ENCODE results near the gene SCMH1.

DNA sequence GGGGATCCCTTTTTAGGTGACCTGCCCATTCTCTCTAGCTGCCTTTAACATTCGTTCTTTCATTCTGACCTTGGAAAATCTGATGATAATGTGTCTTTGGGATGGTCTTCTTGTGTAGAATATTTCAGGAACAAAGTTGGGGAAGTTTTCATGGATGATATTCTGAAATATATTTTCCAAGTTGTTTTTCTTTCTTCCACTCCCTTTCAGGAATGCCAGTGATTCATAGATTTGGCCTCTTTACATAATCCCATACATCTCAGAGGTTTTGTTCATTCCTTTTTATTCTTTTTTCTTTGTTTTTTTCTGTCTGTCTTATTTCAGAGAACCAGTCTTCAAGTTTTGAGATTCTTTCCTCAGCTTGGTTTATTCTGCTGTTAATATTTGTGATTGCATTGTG, 13.9 kb upstream of the SCMH1 start:
- TF ChIP-seq ETV6 (CRISPR knock-in tag; IDR thresholded peaks at IDR 0.05), result no peak
- TF ChIP-seq, protein P1, sequence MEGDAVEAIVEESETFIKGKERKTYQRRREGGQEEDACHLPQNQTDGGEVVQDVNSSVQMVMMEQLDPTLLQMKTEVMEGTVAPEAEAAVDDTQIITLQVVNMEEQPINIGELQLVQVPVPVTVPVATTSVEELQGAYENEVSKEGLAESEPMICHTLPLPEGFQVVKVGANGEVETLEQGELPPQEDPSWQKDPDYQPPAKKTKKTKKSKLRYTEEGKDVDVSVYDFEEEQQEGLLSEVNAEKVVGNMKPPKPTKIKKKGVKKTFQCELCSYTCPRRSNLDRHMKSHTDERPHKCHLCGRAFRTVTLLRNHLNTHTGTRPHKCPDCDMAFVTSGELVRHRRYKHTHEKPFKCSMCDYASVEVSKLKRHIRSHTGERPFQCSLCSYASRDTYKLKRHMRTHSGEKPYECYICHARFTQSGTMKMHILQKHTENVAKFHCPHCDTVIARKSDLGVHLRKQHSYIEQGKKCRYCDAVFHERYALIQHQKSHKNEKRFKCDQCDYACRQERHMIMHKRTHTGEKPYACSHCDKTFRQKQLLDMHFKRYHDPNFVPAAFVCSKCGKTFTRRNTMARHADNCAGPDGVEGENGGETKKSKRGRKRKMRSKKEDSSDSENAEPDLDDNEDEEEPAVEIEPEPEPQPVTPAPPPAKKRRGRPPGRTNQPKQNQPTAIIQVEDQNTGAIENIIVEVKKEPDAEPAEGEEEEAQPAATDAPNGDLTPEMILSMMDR (IDR thresholded peaks at IDR 0.05), result no peak
- TF ChIP-seq CBFB (CRISPR knock-in tag; IDR thresholded peaks at IDR 0.05; ENCODE audit: low read depth), result no peak
- TF ChIP-seq FOXJ3 (CRISPR knock-in tag; IDR thresholded peaks at IDR 0.05; ENCODE audit: borderline replicate concordance), result no peak
- TF ChIP-seq MXD4 (CRISPR knock-in tag; IDR thresholded peaks at IDR 0.05; ENCODE audit: borderline replicate concordance), result no peak
- TF ChIP-seq CREM (CRISPR knock-in tag; IDR thresholded peaks at IDR 0.05), result no peak
- no peak for TF ChIP-seq NR1H2 (CRISPR knock-in tag; IDR thresholded peaks at IDR 0.05)
- TF ChIP-seq, protein P2, sequence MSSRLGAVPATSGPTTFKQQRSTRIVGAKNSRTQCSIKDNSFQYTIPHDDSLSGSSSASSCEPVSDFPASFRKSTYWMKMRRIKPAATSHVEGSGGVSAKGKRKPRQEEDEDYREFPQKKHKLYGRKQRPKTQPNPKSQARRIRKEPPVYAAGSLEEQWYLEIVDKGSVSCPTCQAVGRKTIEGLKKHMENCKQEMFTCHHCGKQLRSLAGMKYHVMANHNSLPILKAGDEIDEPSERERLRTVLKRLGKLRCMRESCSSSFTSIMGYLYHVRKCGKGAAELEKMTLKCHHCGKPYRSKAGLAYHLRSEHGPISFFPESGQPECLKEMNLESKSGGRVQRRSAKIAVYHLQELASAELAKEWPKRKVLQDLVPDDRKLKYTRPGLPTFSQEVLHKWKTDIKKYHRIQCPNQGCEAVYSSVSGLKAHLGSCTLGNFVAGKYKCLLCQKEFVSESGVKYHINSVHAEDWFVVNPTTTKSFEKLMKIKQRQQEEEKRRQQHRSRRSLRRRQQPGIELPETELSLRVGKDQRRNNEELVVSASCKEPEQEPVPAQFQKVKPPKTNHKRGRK (CRISPR knock-in tag; IDR thresholded peaks at IDR 0.05; ENCODE audit: borderline replicate concordance), result no peak
- TF ChIP-seq, protein P3, sequence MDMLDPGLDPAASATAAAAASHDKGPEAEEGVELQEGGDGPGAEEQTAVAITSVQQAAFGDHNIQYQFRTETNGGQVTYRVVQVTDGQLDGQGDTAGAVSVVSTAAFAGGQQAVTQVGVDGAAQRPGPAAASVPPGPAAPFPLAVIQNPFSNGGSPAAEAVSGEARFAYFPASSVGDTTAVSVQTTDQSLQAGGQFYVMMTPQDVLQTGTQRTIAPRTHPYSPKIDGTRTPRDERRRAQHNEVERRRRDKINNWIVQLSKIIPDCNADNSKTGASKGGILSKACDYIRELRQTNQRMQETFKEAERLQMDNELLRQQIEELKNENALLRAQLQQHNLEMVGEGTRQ (CRISPR knock-in tag; IDR thresholded peaks at IDR 0.05), result no peak
- no peak for TF ChIP-seq TEAD4 (CRISPR knock-in tag; IDR thresholded peaks at IDR 0.05)
